GM12891 (cell line): ENCODE data around the gene GBX2.

Experiments
- POLR2A ChIP-seq: IDR thresholded peaks from 2 replicates; pipeline ENCODE4 v1.6.1; 2011; ENCODE audit warnings: low read depth, low read length, control low read depth
- POLR2AphosphoS5 ChIP-seq: IDR thresholded peaks from 2 replicates; pipeline ENCODE4 v1.6.1; 2011; ENCODE audit warnings: low read depth, low read length, control low read depth

DNA sequence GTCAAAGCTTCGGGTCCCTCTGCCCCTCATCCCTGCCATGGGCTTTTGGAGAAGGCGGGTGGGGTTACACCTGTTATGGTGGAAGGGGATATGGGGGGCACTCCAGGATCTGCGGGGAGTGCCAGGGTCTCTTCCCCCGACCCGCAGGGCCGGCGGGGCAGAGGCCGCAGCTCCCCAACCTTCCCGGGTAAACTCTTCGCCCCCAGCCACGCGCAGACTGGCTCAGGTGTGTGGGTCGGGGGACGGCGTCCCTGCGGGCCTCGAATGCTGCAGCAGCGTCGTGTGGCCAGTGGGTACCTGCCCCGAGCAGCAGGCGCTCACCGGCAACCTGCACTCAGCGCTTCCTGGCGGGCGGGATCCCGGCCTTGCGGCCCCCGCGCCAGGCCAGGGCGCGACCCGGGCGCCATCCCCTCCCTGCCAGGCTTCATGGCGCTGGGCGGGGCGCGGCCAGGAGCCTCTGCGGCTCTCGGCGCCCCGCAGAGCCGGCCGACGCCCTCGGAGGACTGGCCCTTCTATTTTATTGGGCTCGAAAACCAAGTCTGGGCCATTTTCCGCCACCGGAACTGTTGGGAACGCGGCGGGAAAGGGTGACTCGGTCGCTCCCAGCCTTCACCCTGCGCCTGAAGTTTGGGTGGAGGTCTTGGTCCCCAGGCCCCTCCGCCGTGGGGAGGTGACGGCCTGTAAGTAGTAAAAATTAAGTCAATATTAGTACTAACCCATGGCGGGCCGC, 4.5 kb downstream of the GBX2 start:
- TF ChIP-seq POLR2A (no peak), POLR2AphosphoS5 (no peak)
